ENCODE data around the gene PLA2G6.
A peak's percentile ranks its signal among the peaks of the same experiment; 100 is the strongest.
"Not testable (repeated sequence)": the region's sequence is repeated elsewhere in the genome, so short reads cannot be mapped to it uniquely, and the experiment has no call there.

Gene PLA2G6

GRCh38 chr22:38177571-38177925, 4.1 kb downstream of the PLA2G6 start:
- H3K27ac ChIP-seq (ENCODE audit: extremely low read depth, low read depth, low read length): peak overlapping the region; percentile 58; the same call in 1 of the 2 replicates
- not testable (repeated sequence) for H3K36me3 ChIP-seq (ENCODE audit: control insufficient read depth in 2 of 2, insufficient read depth in 1 of 2, low read length in 2 of 2); H3K9me3 ChIP-seq (ENCODE audit: control insufficient read depth, insufficient read depth, low read depth, low read length); H3K4me3 ChIP-seq (ENCODE audit: low read depth, low read length)
- ChIA-PET CTCF (interaction anchor here (0.8 to 2.5 kb wide), 5 partner anchors 32 to 125 kb away, joined by 3 to 19 read pairs (median 4); no protein-coding TSS in a partner anchor), POLR2A (interaction anchor here (0.6 to 2.7 kb wide), 2 partner anchors 24 to 471 kb away, joined by 3 to 12 read pairs; partner anchors contain the start of gene MAFF)
- peaks cover 13% of the 10 kb centered on the region for H3K4me1 ChIP-seq (ENCODE audit: control insufficient read depth, insufficient read depth, low read length)
- TF ChIP-seq SCRT1 (tag by site-specific recombination; IDR thresholded peaks at IDR 0.05; ENCODE audit: borderline replicate concordance): peak; percentile 42; the same call in 1 of the 2 replicates

DNA sequence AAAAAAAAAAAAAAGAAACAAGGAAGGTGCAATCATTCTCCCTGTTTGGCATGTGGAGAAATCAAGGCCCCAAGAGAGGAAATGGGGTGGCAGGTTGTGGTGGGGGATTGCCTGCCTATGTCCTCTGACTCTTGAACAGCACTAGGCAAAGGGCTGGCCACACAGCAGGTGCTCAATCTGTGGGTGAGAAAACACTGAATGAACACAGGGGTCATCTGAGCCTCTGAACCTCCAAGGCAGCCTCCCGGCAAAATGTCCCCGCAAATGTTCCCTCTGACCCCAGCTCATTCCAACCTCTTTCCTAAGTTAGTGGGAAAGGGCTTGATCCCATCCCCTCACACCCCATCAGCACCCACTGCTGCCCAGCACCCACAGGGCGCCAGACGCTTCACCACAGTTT, 4.6 kb downstream of the PLA2G6 start:
- CTCF ChIA-PET: interaction anchor here (0.6 to 2.5 kb wide), 4 partner anchors 10 to 1668 kb away, joined by 3 to 19 read pairs (median 6); no protein-coding TSS in a partner anchor
- no peak overlapping the region for H3K27ac ChIP-seq (ENCODE audit: extremely low read depth, low read depth, low read length)

More for the DNA sequence above, 4.6 kb downstream of the PLA2G6 start:
- POLR2A ChIA-PET: interaction anchor here (0.6 to 2.7 kb wide), 2 partner anchors 25 to 472 kb away, joined by 3 to 12 read pairs; partner anchors contain the start of gene MAFF
- Histone ChIP-seq H3K4me3 (ENCODE audit: low read depth, low read length) (no peak overlapping the region), H3K36me3 (ENCODE audit: control insufficient read depth in 2 of 2, insufficient read depth in 1 of 2, low read length in 2 of 2) (no peaks in the 10 kb centered on the region), H3K9me3 (ENCODE audit: control insufficient read depth, insufficient read depth, low read depth, low read length) (no peaks in the 10 kb centered on the region), H3K4me1 (ENCODE audit: control insufficient read depth, insufficient read depth, low read length) (peaks cover 13% of the 10 kb centered on the region)
- TF ChIP-seq ZNF48 (tag by site-specific recombination; IDR thresholded peaks at IDR 0.05) (no peak), TRIM28 (IDR thresholded peaks at IDR 0.05; ENCODE audit: borderline replicate concordance, low read length) (no peak), ZNF433 (tag by site-specific recombination; IDR thresholded peaks at IDR 0.05; ENCODE audit: low read depth) (no peak), ZNF26 (tag by site-specific recombination; IDR thresholded peaks at IDR 0.05) (no peak), PRDM6 (tag by site-specific recombination; IDR thresholded peaks at IDR 0.05) (no peak), ZNF600 (tag by site-specific recombination; IDR thresholded peaks at IDR 0.05) (no peak), HOXD13 (CRISPR knock-in tag; IDR thresholded peaks at IDR 0.05; ENCODE audit: borderline replicate concordance) (no peak), ZNF521 (tag by site-specific recombination; IDR thresholded peaks at IDR 0.05) (no peak), ZNF274 (IDR thresholded peaks at IDR 0.05; ENCODE audit: low read length) (no peak), ZNF274 (tag by site-specific recombination; IDR thresholded peaks at IDR 0.05; ENCODE audit: borderline replicate concordance) (no peak), ZNF24 (tag by site-specific recombination; IDR thresholded peaks at IDR 0.05) (no peak), ZBTB7A (tag by site-specific recombination; IDR thresholded peaks at IDR 0.05; ENCODE audit: low read depth) (no peak), ZNF341 (tag by site-specific recombination; IDR thresholded peaks at IDR 0.05; ENCODE audit: low read depth) (no peak), SP3 (tag by site-specific recombination; IDR thresholded peaks at IDR 0.05) (no peak), ZNF621 (tag by site-specific recombination; IDR thresholded peaks at IDR 0.05) (no peak), BCL11B (tag by site-specific recombination; IDR thresholded peaks at IDR 0.05; ENCODE audit: low read depth) (no peak), ZNF280C (tag by site-specific recombination; IDR thresholded peaks at IDR 0.05) (no peak)
- TF ChIP-seq, protein P1, sequence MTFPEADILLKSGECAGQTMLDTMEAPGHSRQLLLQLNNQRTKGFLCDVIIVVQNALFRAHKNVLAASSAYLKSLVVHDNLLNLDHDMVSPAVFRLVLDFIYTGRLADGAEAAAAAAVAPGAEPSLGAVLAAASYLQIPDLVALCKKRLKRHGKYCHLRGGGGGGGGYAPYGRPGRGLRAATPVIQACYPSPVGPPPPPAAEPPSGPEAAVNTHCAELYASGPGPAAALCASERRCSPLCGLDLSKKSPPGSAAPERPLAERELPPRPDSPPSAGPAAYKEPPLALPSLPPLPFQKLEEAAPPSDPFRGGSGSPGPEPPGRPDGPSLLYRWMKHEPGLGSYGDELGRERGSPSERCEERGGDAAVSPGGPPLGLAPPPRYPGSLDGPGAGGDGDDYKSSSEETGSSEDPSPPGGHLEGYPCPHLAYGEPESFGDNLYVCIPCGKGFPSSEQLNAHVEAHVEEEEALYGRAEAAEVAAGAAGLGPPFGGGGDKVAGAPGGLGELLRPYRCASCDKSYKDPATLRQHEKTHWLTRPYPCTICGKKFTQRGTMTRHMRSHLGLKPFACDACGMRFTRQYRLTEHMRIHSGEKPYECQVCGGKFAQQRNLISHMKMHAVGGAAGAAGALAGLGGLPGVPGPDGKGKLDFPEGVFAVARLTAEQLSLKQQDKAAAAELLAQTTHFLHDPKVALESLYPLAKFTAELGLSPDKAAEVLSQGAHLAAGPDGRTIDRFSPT (tag by site-specific recombination; IDR thresholded peaks at IDR 0.05): no peak
